Neural crest cell (in vitro differentiated cells): ENCODE data around the gene GRIN1. TPM values are rescaled to one million over a fixed set of nuclear protein-coding genes. Genes with fewer than 3 reads are reported as not detected.

Experiments
- DNase-seq: peaks from one replicate; pipeline ENCODE4 v3.0.0; 2021; ENCODE audit warnings: low read depth, mixed read lengths, low spot score
- H3K27ac Mint-ChIP-seq: one replicate; pipeline ENCODE4 v1.8.0; 2021; ENCODE audit warnings: mild to moderate bottlenecking, mixed read lengths; ENCODE audit not compliant: unreplicated experiment
- H3K27me3 Mint-ChIP-seq: 2 replicates; pipeline ENCODE4 v1.8.0; 2021; ENCODE audit warnings: low read depth, mild to moderate bottlenecking, mixed read lengths
- H3K36me3 Mint-ChIP-seq: 2 replicates; pipeline ENCODE4 v1.8.0; 2021; ENCODE audit warnings: low read depth, mild to moderate bottlenecking, mixed read lengths
- H3K4me1 Mint-ChIP-seq: 2 replicates; pipeline ENCODE4 v1.8.0; 2021; ENCODE audit warnings: mixed read lengths
- H3K4me3 Mint-ChIP-seq: one replicate; pipeline ENCODE4 v1.8.0; 2021; ENCODE audit warnings: mild to moderate bottlenecking, mixed read lengths
- H3K9me3 Mint-ChIP-seq: 2 replicates; pipeline ENCODE4 v1.8.0; 2021; ENCODE audit warnings: mixed read lengths
- total RNA-seq: library from RNA; stranded (reverse); gene quantifications from 2 replicates; pipeline ENCODE4 v1.2.1, GENCODE V29; 2021
- TF ChIP-seq, protein P1 (sequence below): fragments of 200-600 bp; sonication (generic); conservative IDR thresholded peaks from 2 replicates; pipeline ENCODE4 v1.5.0; 2021; ENCODE audit warnings: antibody characterized with exemption, mild to moderate bottlenecking

GRIN1 gene
- total RNA-seq, 1 donor from 2014 or later = 0.44 TPM

DNA sequence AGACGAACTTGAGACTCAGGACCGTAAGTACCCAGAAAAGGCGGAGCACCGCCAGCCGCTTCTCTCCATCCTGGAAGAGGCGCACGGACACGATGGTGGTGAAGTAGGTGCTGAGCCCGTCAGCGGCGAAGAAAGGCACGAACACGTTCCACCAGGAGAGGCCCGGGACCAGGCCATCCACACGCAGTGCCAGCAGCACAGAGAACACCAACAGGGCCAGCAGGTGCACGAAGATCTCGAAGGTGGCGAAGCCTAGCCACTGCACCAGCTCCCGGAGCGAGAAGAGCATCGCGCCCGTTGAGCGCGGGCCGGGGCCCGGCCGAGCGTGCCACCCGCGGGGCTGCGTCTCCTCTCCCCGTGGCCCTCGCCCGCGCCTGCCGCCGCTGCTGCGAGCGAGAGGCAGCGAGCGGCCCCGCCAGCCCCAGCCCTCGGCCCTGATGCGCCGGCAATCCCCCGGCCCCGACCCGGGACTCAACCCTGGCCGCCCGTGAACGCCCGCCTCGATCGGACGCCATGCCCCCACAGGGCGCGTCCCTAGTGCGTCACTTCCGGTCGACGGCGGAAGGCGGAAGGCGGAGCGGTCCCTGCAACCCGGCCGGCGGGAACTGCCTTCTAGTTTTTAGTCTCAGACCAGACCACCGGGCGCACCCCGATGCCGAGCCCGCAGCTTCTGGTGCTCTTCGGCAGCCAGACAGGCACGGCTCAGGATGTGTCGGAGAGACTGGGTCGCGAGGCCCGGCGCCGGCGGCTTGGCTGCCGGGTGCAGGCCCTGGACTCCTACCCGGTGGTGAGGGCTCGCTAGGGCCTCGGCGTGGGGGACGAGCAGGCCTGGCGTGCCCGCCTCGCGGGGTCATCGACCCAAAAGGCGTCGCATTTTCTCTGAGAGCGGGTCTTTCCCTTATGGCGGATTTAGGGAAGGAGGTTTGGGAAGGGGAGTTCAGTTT, 66.4 kb downstream of the GRIN1 start, which contains the start of the genes NDOR1 and TMEM203:
TSS of gene NDOR1 (plus strand) at position 575 of the 944 bp plus-strand sequence. CDS start at position 653, 78 bp downstream.
TSS of gene TMEM203 (minus strand) at position 523 of the 944 bp plus-strand sequence. CDS start at position 289, 234 bp downstream.
- no peaks in the 10 kb centered on the region for H3K9me3 Mint-ChIP-seq
- peaks cover 7% of the 10 kb centered on the region for H3K36me3 Mint-ChIP-seq
- no peaks in the 10 kb centered on the region for H3K27me3 Mint-ChIP-seq
- TF ChIP-seq, protein P1, sequence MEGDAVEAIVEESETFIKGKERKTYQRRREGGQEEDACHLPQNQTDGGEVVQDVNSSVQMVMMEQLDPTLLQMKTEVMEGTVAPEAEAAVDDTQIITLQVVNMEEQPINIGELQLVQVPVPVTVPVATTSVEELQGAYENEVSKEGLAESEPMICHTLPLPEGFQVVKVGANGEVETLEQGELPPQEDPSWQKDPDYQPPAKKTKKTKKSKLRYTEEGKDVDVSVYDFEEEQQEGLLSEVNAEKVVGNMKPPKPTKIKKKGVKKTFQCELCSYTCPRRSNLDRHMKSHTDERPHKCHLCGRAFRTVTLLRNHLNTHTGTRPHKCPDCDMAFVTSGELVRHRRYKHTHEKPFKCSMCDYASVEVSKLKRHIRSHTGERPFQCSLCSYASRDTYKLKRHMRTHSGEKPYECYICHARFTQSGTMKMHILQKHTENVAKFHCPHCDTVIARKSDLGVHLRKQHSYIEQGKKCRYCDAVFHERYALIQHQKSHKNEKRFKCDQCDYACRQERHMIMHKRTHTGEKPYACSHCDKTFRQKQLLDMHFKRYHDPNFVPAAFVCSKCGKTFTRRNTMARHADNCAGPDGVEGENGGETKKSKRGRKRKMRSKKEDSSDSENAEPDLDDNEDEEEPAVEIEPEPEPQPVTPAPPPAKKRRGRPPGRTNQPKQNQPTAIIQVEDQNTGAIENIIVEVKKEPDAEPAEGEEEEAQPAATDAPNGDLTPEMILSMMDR = no peak
- H3K27ac Mint-ChIP-seq = peak within 1 kb of the TSS; percentile 94
- peaks cover 42% of the 10 kb centered on the region for H3K4me1 Mint-ChIP-seq
- peak; percentile 92 for DNase-seq
- H3K4me3 Mint-ChIP-seq = peak within 1 kb of the TSS; percentile 94

DNA sequence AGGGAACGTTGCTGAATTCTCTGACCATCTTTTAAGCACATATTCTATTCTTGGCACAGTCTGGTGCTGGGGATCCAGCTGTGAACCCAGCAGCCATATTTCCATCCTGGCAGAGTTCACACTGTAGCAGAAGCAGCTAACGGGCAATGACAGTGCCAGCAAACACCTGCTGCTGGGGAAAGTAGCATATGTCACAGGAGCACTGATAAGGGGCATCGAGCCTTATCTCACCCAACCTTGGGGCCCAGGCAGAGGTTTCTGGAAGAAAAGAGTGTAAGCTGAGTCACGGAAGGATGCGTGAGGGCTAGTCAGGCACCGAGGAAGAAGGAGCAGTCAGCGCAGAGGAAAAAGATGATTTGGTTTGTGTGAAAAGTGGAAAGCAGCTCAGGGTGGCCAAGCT, 67.6 kb downstream of the GRIN1 start:
- H3K27me3 Mint-ChIP-seq = no peaks in the 10 kb centered on the region
- H3K4me3 Mint-ChIP-seq = peak overlapping the region; percentile 94
- TF ChIP-seq, protein P1 = no peak
- H3K4me1 Mint-ChIP-seq = peaks cover 38% of the 10 kb centered on the region
- no peaks in the 10 kb centered on the region for H3K9me3 Mint-ChIP-seq
- H3K36me3 Mint-ChIP-seq = peaks cover 7% of the 10 kb centered on the region
- H3K27ac Mint-ChIP-seq = peak overlapping the region; percentile 94
- DNase-seq = no peak

DNA sequence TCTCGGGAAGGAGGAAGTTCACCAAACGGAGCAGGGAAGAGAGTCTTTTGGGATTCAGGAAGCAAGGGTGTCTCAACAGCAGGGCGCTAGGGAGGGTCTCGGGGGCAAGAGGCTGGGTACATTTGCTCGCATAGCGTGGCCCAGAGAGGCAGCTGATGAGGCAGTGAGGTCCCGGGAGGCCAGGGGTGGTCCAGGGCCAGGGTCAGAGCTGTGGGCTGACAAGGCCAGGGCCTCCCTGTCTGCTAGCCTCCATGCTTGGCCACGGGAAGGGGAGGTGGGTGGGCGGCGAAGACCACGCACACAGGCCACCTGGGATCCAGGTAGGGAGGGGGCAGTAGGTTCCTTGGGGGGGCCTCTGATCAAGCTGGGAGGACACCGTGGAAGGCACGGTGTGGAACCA, 72.6 kb downstream of the GRIN1 start:
- Mint-ChIP-seq H3K36me3 (peaks cover 9% of the 10 kb centered on the region), H3K27ac (no peak overlapping the region), H3K9me3 (no peaks in the 10 kb centered on the region), H3K27me3 (no peaks in the 10 kb centered on the region), H3K4me3 (no peak overlapping the region), H3K4me1 (peaks cover 11% of the 10 kb centered on the region)
- TF ChIP-seq, protein P1 = no peak
- DNase-seq = no peak

DNA sequence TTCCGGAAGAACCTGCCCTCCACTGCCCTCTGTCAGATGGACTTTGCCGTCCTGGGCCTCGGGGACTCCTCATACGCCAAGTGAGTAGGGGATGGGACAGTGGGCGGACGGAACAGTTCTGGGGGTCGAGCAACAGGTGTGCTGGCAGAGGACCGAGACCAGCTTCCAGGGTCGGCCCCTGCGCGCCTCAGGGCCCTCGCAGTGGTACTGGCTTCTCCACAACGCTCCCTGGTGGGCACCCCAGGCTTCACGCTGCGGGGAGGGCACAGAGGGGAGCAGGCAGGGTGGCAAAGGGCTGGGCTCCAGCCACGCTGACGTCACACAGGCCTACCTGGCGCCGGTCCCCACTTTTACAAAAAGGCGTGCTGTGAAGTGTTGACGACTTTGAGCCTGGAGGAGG, 73.6 kb downstream of the GRIN1 start:
- Mint-ChIP-seq H3K27ac (no peak overlapping the region), H3K36me3 (peaks cover 4% of the 10 kb centered on the region), H3K27me3 (no peaks in the 10 kb centered on the region), H3K4me3 (no peak overlapping the region), H3K9me3 (no peaks in the 10 kb centered on the region), H3K4me1 (peaks cover 1% of the 10 kb centered on the region)
- no peak for DNase-seq
- TF ChIP-seq, protein P1 = no peak

DNA sequence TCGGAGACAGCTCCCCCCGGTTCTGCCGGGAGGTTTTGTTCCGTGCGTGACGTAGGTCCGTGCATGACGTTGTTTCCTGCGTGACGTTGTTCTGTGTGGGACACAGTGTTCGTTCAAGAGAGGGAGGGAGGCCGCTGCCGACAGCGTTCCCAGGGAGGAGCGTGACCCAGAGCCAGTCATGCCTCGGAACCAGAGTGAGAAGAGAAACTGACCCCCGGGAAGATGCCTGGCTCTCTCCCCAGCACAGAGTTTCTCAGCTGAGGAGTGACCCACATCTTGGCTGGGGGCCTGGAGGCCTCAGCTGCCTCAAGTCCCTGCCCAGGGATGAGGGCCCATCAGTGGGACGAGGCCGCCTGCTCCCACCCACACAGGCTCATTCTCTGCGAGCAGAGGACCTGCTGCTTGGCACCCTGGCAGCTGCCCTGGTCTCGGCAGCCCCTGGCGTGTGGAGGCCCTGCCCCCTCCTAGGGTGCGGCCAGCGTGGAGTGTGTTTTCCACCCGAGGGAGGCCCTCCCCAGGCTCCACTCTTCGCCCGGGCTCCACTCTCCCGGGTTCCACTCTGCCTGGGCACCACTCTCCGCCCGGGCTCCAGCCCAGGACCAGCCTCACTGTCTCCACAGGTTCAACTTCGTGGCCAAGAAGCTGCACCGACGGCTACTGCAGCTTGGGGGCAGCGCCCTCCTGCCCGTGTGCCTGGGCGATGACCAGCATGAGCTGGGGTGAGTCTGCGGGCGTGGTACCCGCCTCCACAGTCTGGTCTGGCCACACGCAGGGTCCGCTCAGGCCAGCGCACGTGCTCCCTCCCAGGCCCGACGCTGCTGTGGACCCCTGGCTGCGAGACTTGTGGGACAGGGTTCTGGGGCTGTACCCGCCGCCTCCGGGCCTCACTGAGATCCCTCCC, 74.5 kb downstream of the GRIN1 start:
- H3K4me1 Mint-ChIP-seq = no peaks in the 10 kb centered on the region
- no peaks in the 10 kb centered on the region for H3K27me3 Mint-ChIP-seq
- H3K36me3 Mint-ChIP-seq = peaks cover 2% of the 10 kb centered on the region
- no peak overlapping the region for H3K27ac Mint-ChIP-seq
- H3K4me3 Mint-ChIP-seq = peak overlapping the region; percentile 11
- TF ChIP-seq, protein P1 = no peak
- H3K9me3 Mint-ChIP-seq = no peaks in the 10 kb centered on the region
- DNase-seq = no peak
